ENCODE data around the gene PIF1.

DNA sequence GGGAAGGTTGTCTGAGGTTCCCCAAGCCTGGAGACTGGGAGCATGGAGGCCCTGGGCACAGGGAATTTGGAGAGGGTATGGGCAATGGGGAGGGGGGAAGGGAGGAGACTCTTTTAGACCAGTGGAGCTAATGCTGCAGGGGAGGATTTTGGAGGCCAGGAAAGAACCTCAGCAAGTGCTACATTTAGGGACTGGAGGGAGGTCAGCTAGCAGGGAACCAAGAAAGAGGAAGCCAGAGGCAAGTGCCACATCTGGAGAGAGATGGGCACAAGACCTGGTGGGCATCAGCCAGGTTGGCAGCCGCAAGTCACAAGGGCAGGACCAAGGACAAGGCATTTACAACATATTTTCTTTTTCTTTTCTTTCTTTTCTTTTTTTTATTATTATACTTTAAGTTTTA, 37.0 kb upstream of the PIF1 start:
- no peak for TF ChIP-seq POLR2AphosphoS5 (IDR thresholded peaks at IDR 0.05; ENCODE audit: insufficient read depth in 1 of 2, low read depth in 1 of 2)
- TF ChIP-seq POLR2A (IDR thresholded peaks at IDR 0.05) = no peak
- TF ChIP-seq, protein P1, sequence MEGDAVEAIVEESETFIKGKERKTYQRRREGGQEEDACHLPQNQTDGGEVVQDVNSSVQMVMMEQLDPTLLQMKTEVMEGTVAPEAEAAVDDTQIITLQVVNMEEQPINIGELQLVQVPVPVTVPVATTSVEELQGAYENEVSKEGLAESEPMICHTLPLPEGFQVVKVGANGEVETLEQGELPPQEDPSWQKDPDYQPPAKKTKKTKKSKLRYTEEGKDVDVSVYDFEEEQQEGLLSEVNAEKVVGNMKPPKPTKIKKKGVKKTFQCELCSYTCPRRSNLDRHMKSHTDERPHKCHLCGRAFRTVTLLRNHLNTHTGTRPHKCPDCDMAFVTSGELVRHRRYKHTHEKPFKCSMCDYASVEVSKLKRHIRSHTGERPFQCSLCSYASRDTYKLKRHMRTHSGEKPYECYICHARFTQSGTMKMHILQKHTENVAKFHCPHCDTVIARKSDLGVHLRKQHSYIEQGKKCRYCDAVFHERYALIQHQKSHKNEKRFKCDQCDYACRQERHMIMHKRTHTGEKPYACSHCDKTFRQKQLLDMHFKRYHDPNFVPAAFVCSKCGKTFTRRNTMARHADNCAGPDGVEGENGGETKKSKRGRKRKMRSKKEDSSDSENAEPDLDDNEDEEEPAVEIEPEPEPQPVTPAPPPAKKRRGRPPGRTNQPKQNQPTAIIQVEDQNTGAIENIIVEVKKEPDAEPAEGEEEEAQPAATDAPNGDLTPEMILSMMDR (IDR thresholded peaks at IDR 0.05) = no peak

Measured in vagina (tissue), 2 donors.